Neural progenitor cell (in vitro differentiated cells): ENCODE measurements around the gene STXBP4.

Experiments
- EZH2 ChIP-seq: fragments of 200-600 bp; sonication (generic); IDR thresholded peaks from 2 replicates; pipeline ENCODE4 v1.6.1; 2017; ENCODE audit warnings: antibody characterized with exemption, mild to moderate bottlenecking, moderate library complexity
- EZH2phosphoT487 ChIP-seq: fragments of 200-600 bp; sonication (generic); IDR thresholded peaks from 2 replicates; pipeline ENCODE4 v1.6.1; 2017; ENCODE audit warnings: antibody characterized with exemption
- TF ChIP-seq, protein P1 (sequence below): fragments of 200-600 bp; sonication (generic); IDR thresholded peaks from 2 replicates; pipeline ENCODE4 v1.5.1; 2017; ENCODE audit warnings: antibody characterized with exemption, mild to moderate bottlenecking

DNA sequence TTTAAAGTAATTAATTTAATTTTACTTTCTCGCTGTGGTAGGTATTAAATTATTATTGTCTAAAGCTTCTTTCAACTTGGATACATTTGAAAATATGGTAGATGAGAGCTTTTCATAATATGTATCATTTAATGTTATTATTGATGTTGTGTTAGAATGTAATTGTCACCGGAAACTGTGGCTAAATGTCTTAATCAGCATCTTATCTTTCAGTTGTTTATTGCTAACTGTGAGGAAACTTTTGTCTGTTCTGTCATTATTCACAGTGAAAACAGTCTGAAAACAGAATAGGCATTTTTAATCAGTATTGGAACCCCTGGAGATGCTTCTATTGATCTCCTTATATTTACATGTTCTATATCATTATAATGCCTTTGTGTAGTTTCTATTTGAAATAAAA is 120.7 kb downstream of the STXBP4 start:
- TF ChIP-seq EZH2phosphoT487 (no peak), EZH2 (no peak)
- TF ChIP-seq, protein P1, sequence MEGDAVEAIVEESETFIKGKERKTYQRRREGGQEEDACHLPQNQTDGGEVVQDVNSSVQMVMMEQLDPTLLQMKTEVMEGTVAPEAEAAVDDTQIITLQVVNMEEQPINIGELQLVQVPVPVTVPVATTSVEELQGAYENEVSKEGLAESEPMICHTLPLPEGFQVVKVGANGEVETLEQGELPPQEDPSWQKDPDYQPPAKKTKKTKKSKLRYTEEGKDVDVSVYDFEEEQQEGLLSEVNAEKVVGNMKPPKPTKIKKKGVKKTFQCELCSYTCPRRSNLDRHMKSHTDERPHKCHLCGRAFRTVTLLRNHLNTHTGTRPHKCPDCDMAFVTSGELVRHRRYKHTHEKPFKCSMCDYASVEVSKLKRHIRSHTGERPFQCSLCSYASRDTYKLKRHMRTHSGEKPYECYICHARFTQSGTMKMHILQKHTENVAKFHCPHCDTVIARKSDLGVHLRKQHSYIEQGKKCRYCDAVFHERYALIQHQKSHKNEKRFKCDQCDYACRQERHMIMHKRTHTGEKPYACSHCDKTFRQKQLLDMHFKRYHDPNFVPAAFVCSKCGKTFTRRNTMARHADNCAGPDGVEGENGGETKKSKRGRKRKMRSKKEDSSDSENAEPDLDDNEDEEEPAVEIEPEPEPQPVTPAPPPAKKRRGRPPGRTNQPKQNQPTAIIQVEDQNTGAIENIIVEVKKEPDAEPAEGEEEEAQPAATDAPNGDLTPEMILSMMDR: no peak
